Tongue (tissue), 2 donors: ENCODE measurements around the gene ACTR10. TPM values are rescaled to one million over a fixed set of nuclear protein-coding genes. Genes with fewer than 3 reads are reported as not detected.
"Not testable (repeated sequence)": the region's sequence is repeated elsewhere in the genome, so short reads cannot be mapped to it uniquely, and the experiment has no call there.

Experiments
- DNase-seq: peaks from one replicate; pipeline ENCODE4 v3.0.0-alpha.2; 2015
- total RNA-seq: library from RNA; depleted of rRNA; stranded (reverse); fragments of >200 nt; gene quantifications from one replicate; pipeline ENCODE4 v1.2.3, GENCODE V29; 2014

ACTR10 gene
- total RNA-seq, 1 donor from 2014 or later, result 79.3 TPM

DNA sequence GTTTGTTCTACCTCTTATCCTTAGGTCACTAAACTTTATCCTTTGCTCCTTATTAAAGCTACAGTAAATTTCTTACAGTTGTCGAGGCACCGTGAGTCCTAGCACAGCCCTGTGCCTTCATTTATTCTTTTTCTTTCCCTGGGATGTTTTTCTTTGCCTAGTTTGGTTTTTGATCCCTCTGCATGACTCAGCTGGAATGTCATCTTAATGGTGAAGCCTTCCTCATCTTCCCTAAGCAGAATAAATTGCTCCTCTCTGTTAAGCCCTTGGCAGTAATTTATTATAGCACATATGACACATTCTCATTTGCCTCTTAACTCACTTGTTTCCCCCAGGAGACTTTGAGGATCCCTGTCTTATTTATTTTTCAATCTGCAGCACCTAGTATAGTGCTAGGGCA lies 16.6 kb downstream of the ACTR10 start:
- no peak for DNase-seq

DNA sequence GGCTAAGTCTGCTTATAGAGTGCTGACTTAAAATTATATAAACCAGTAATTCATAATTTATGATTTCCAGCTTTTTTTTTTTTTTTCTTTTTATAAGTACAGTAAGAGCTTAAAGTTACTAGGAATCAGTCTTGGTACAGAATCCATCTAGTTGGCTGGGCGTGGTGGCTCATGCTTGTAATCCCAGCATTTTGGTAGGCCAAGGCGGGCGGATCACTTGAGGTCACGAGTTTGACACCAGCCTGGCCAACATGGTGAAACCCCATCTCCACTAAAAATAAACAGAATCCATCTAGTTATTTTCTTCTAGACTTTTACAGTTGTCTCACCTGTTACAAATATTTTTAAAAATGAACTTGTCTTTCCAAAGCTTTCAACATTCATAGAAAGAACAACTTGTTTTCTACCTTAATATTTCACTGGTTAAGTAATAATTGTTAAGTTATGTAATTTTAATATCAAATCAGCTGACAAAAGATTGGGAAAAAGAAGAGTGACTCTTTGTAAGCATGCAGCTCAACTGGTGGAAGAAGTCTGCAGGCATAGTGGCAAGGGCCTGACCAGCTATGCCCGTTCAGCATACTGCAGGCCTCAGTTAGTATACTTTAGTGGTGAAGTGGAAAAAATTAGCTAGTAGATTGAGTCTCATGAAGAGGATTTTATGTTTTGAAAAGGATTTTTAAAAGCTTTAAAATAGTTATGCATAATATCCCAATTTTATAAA lies 27.3 kb downstream of the ACTR10 start:
- no peak for DNase-seq

DNA sequence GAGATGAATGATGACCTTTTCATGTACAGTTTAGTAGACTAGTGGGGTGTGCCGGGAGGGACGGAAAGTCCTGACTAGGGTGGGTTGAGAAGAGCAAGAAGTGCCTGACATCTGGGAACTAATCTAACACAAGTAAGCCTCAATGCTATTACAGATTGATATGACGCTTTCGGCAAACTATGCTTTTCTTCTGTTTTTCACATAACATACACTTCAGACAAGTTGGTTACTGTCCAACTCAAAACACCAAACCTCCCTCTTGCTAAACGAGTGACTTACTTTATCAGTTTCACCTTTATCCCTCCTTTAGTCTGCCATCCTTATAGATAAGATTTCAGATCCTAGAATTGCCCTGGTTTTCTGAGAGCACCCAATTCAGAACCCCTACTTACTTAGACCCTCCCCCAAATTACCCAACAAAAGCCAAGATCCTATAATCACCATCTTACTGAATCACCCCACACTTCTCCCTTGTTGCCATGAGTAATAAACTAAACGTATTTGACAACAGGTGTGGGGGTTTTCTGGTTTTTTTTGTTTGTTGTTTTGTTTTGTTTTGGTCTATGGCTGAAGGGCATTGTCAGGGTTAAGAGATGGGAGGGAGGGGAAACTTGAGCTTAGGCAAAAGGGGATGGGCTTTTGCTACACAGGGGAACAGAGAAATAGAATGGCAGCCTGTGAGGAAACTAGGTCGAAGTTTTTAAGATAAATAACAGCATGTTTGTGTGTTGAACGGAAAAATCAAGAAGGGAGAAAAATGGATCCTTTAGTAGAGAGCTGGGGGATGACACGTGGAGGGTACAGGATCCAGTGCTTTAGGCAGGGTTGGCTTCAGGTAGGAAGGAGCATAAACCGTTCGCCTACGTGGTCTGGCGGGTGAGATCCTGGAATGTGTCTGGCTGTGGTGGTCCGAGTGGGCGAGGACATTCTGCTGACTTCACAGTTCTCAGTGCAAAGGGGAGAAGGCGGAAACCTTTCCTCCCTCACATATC lies 38.6 kb downstream of the ACTR10 start:
- DNase-seq, result peak; percentile 63

DNA sequence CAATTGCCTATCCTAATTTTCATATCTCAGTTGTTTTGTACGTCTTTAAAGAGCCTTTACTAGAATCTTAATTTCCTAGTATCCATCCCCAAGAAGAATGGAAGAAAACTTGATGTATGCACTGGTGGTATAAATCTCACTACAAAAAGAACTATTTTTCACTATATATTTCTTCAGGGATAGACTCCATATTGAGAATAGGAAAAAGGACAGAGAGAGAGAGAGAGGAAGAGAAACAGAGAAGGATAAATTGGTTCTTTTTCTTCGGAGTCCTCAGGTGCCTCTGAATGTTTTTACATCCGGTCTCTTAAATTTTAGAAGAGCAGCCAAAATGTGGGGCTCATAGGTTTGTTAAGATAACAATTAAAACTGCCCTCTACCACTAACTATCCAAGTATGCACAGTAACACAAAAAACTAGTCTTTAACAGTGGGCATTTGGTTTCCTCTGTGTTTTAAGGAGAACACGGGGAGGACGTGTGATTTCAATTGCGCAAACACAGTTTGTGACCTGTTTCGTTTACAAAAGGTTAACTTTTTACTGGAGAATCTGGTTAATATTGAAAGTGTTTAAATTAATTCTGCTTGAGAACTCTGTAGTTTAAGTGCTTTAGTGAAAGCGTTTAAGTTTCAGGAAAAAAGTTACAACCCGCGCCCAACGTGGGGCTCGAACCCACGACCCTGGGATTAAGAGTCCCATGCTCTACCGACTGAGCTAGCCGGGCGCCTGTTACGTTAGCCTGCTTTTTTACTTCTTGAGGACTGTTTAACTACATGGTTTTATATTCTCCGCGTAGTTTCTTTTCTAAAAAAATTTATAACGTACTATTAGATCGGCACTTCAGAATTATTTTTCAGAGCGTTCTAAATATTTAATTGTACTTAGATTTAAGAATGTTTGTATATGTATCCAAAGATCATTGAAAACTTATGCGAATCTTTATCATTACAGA lies 39.6 kb downstream of the ACTR10 start:
- peak; percentile 94 for DNase-seq

DNA sequence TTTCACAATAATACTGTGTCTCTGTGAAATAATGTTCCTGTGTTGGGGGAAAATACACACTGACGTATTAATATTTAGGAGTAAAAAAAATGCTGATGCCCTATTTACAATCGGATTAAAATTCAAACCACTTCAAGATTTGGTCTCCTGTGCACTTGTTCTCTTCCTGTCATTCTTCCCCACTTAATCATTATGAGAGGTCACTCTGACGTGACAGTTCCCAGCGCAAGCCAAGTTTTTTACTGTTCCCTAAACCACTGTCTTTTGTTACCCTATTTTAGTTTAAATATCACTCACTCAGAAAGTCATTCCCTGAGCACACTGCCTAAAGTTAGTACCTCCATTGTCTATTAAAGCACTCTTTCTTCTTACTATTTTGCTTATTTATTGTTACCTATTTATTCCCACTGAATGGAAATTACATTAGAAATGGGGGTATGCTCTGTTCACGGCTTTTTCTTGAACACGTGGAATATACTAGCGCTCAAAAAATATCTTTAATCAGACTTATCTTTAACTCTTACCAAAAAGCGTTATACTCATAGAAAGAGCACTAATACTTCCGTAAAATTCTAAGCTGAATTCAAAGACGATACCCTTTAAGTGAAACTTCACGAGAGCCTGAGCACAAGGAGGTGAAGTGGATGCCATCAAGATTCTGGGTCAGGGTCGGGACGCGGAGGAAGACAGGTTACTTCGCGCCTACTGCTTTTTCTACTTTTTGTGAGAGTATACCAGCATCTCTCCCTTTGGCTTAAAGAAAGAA lies 44.0 kb downstream of the ACTR10 start:
- DNase-seq, result no peak

DNA sequence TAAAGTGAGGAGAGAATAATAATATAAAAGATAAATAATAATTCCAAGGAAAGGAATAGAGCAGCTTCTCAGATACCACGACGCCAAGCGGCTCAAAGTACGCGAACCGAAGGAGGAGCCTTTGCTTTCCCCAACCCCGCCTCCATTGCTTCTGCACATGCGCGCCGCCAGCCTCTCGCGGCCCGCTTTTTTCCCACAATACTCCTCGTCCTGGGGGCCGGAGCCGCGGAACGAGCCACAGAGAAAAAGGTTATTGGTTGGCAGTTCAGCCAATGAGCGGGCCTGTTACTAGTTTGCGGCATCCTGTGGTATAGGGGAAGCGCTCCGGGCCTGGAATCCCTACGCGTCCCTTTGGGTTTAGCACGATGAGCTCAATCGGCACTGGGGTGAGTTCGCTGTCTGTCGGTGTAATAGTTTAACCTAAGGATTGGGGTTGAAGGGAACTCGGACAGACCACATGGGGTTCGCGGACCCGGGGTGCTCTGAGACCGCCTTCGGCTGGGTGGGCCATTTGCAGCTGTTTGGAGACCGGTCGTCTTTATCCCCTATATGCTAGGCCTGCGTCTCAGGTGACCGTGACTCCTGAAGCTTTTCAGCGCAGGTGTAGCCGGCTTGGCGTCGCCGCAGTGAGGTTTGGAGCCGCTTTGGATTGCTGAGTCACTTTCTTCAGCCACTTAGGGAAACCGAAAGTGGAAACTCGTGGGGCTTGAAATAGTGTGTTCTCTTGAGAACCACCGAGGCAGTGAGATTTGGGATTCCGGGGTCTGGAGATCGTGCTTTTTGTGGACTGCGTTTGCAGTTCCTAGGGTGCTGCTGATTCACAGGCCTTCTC lies 44.8 kb downstream of the ACTR10 start, which contains the start of gene PSMA3:
Gene PSMA3, plus strand, starts transcription at position 288 of the 832 bp plus-strand sequence. Its CDS starts 78 bp downstream, at position 366.
- peak; percentile 99 for DNase-seq

DNA sequence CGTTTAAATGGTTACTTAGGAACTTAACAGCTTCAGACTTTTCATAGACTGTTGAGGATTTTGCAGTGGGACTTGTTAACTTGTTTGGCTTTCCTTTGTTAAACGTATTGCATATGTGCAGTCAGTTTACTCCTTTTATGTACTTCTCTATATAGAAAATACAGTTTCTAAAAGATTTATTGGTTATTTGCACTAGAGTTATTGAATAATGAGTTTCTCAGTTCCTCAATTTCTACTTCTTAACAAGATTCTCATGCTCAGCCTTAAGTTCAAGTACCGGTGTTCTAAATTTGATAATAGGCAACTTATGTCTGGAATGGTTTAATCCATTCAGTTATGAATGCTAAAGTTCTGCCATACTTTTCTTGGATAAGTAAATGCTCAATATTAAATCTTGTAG lies 45.6 kb downstream of the ACTR10 start:
- no peak for DNase-seq

DNA sequence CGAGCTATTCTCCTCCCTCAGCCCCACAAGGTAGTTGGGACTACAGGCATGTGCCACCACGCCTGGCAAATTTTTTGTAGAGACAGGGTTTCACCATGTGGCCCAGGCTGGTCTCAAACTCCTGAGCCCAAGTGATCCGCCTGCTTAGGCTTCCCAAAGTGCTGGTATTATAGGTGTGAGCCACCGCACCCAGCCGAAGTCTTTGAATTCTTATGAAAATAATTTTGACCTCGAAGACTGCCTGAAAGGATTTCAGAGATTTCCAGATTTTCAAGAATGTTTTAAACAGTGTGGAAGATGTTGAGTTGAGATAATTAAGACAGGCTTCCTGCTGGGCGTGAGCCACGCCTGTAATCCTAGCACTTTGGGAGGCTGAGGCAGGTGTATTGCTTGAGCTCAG lies 49.7 kb downstream of the ACTR10 start:
- DNase-seq, result no peak

DNA sequence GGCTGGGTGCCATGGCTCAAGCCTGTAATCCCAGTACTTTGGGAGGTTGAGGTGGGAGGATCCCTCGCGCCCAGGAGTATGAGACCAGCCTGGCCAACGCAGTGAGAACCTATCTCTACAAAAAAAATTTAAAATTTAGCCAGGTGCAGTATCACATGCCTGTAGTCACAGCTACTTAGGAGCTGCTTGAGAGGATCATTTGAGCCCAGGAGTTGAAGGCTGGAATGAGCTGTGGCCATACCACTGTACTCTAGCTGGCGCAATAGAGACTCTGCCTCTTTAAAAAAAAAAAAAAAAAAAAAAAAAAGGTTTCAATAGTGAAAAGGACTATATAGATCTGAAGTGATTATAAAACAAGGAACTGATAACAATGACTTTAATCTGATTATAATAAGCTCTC lies 58.2 kb downstream of the ACTR10 start:
- DNase-seq, result no peak

DNA sequence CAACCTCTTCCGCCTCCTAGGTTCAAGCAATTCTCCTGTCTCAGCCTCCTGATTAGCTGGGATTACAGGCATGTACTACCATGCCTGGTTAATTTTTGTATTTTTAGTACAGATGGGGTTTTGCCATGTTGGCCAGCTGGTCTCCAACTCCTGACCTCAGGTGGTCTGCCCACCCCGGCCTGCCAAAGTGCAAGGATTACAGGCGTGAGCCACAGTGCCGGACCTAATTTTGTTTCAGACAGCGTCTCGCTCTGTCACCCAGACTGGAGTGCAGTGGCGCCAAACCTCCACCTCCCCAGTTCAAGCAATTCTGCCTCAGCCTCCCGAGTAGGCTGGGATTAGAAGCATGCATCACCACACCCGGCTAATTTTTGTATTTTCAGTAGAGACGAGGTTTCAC lies 62.1 kb downstream of the ACTR10 start:
- not testable (repeated sequence) for DNase-seq

DNA sequence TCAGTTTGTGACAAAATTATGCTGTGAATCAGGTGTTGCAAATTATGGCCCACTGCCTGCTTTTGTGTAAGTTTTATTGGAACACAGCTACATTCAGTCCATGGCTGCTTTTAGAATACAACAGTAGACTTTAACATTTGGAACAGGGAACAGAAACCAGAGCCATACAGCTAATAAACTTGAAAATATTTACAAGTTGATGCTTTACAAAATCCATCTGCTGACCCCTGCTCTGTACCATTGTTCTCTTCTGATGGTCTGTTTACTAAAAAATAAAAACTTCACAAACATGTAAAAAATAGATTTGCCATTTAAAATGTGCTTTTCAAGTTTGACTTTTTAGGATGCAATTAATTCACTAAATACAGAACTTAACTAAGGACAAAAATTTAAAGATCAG lies 65.5 kb downstream of the ACTR10 start:
- no peak for DNase-seq

DNA sequence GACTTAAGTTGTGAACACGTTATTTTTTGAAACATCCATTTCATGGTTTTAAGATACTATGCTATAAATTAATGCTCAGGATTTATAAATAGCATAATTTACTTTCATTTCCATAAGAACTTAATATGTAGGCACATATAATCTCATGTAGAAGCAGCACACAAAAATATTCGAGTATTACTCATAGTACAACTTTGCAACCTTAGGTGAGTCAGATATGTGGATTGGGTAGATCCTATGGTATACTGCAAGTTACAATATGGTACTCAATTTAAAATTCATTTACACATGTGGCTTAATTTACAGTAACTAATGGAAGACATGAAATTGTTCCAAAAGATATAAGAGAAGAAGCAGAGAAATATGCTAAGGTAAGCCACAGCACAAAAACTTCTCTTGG lies 70.7 kb downstream of the ACTR10 start:
- no peak for DNase-seq

DNA sequence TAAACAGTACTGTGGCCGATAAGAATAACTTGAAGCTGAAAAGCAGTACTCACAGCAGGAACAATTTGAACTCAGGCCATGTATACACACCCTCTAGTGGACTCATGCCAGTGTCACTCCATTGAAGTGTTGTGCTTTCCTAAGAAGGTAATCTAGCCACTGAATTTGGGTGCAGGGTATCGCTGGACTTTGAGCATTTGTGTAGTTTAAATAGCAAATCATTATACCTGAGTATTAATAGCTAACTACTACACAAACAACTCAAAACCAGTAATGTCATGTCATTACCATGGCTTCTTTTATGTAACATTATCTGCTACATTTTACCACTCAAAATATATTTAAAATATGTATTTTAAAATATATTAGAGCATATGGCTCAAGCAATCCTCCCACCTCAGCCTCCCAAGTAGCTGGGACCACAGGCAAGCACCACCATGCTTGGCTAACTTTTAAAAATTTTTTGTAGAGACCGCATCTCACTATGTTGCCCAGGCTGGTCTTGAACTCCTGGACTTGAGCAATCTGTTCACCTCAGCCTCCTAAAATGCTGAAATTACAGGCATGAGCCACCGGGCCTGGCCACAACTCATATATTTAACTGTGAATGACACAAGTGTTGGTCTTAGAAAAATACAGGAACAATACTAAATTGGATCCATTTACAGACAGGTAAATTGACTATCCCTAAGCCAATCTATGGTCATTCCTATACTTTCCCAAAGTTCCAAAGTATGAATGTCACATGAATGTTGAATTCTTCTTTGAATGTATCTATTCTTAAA lies 72.8 kb downstream of the ACTR10 start:
- DNase-seq, result no peak

DNA sequence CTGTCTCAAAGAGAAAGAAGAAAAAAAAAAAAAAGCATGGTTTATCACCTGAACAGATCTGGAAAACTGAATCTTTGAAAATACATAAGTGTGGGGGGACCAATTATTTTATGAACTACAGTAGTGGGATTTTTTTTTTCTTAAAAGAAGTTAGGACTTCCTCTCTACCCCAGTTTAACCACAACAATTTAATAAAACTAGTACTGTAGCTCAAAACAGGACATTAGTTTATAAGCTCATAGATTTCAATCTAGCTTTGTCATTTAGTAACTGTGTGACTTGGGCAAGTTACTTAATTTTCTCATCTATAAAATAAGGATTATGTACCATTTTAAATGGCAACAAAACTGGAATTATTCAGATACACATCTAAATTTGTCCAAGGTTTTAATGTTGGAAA lies 74.9 kb downstream of the ACTR10 start:
- no peak for DNase-seq

DNA sequence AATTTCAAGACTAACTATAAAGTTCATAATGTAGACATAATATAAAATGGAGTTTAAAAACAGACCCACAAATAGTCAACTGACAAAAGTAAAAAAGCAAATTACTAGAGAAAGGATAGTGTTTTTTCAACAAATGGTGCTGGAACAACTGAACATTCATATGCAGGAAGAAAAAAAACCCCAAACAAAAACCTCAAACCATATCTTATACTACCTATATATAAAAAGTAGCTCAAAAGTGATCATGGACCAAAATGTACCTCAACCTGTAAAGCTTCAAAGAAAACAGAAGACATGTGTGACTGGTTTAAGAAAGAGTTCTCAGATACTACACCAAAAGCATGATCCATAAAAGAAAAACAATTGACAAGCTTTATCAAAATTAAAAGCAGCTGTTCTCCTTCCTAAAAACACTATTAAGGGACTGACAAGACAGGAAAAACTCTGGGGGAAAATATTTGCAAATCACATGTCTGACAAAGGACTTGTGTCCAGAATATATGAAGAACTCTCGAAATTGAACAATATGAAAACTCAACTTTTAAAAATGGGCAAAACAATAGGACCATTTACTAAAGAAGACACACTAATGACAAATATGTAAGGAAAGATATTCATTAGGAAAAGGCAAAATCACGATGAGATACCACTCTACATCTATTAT lies 75.7 kb downstream of the ACTR10 start:
- DNase-seq, result no peak

DNA sequence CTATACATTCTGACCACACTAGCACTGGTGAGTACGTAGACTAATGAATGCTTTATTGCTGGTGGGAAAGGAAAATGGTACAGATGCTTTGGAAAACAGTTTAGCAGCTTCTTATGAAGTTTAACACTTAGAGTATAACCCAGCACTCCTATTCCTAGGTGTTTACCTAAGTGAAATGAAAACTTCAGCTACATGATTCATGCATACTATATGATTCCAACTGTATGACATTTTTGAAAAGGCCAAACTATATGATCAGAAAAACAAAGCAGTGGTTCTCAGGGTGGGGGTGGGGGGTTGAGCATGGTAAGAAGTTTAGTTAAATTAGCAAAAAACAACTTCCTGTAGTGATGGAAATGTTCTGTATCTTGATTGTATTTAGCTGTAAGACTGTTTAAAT lies 76.3 kb downstream of the ACTR10 start:
- DNase-seq, result no peak

DNA sequence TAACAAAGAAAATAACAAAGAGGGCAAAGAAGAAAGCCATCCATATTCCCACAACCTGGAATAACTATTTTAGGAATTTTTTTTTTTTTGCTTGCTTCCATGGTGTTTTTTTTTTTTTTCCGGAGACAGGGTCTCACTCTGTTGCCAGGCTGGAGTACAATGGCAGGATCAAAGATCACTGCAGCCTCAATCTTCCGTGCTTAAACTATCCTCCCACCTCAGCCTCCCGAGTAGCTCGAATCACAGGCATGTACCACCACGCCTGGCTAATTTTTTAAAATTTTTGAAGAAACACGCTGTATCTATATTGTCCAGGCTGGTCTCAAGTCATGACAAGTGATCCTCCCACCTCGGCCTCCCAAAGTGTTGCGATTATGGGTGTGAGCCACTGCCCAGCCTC lies 78.2 kb downstream of the ACTR10 start:
- no peak for DNase-seq

DNA sequence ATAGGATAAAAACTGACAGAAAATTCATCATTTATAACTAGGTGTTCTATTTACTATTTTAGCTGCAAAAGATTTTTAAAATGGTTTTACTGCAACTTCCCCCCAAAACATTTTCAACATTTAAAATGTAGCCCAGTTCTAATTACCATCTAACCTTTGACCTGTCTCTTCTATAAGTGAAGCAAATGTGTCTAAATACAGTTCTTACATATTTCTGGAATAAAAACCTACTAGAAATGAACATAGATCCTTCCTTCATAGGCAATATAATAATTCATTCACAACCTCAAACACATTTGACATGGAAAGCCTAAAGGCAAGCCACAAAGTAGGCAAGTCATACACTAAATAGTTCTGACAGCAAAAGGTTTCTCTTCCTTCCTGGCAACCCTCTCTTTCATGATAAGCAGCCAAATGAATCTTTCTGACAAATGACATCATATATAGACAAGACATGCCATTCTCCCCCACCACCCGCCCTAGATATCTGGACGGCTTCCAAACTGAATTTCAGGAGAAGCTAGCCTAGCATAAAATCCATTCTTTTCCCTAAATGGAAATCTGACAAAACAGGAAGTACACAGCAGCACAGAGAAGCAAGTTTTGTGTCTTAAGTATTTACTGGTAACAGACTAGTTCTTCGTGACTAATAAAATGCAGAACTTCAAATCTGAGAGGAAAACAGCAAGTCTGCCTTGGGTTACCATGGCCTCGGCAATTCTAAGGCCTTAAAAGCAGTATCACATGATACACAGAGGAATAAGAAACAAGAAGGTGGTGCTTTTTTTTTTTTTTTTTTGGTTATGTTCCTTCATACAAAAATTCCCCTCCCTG lies 81.2 kb downstream of the ACTR10 start:
- DNase-seq, result peak; percentile 67
